Activated CD8-positive, alpha-beta memory T cell treated with anti-CD3 and anti-CD28 coated beads for 24 hours (primary cell): Measurements from ENCODE around the gene SNAP25.

ENCODE experiments used
- DNase-seq: peaks from one replicate; pipeline ENCODE4 v3.0.0-alpha.2; 2020

Gene SNAP25

GRCh38 chr20:10268636-10269035 is 50.0 kb downstream of the SNAP25 start:
- DNase-seq, result no peak

GRCh38 chr20:10270630-10271029 is 52.0 kb downstream of the SNAP25 start:
- no peak for DNase-seq

- DNase-seq, result no peak
Measured at GRCh38 chr20:10271494-10272219, 53.0 kb downstream of the SNAP25 start.

DNA sequence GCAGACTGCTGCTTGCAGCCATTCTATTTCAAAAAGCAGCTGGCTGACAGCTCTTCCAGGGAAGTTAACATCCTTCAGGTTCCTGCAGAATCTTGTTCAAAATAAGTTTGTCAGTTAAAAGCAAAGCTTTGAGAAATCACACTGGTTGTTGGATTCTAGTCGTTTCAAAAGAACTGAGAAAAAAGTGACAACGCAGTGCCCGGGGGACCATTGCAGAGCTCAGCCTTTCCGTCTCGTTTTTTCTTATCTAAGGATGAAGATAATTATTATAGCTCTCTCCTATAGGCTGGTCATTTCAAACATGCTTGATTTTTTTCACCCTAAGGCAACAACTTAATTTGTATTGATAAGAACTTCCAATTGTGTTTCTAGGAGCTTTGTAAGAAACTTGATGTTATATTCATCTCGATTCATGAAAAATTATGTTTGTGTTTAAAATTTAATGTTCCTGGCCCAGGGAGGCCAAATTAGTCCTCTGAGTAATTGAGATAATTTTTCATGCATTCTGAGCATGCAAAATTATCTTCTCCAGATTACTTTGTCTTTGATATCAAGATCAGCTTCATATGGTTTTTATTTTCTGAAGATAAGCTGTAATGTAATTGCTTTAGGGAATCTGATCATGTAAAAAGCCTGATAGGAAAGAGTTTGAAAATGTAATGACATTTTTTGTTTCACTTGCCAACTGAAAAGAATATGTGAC is 58.4 kb downstream of the SNAP25 start:
- DNase-seq, result no peak

- DNase-seq, result no peak
Measured at GRCh38 chr20:10277616-10278015, 59.0 kb downstream of the SNAP25 start.

DNA sequence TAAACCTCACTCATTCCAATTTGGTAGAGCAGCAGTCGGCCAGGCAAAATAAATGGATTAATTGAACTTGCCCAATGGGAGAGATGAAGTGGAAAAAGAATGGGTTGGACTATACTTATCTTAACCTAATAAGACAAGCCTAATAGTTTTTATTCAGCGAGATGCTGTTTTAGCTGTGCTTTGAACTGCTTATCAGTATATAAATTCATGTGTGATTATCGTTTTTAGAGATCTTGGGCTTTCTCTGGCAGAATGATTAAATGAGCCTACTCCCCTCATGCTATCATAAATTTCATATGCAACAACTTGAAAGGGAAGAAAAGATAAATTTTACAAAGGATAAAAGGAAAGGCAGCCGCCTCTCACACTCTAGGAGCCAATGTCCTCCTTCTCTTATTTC is 59.8 kb downstream of the SNAP25 start:
- DNase-seq, result no peak

DNA sequence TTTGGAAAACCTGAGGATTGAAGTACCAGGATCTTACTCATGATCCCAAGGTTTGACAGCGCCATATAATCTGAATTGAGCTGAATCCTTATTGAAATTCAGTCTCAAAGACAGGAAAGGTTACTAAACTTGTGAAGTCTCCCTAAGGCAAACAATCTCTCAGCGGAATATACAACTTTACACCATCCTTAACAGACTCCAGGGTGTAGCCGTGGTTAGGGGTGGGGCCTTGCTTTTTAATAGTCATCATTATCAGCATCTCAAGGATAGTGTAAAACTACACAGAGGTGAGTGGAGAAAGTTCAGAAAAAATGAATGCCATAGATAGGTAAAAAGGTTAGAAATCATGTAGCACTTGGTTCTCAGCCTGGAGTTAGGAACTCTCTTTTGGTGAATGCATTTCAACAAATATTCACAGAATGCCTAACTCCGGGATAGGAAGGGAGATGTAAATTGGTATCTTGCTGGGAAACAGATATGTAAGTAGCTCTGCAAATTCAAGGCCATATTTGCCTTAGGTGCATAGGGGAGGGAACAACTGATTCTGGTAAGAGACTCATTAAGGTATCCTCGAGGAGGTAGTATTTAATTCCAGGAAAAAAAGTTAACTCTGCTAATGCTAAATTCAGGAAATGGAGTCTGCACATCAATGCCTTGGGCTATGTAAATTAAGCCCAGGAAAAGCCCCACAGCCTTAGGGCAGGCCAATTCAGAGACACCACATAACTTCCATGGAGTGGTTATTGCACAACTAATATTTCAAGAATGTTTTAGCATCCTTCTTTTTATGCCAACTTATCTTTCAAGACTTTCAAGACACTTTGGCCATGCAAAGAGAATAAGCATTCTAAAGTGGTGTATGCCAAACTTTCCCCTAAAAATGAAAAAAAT is 61.6 kb downstream of the SNAP25 start:
- DNase-seq, result no peak

DNA sequence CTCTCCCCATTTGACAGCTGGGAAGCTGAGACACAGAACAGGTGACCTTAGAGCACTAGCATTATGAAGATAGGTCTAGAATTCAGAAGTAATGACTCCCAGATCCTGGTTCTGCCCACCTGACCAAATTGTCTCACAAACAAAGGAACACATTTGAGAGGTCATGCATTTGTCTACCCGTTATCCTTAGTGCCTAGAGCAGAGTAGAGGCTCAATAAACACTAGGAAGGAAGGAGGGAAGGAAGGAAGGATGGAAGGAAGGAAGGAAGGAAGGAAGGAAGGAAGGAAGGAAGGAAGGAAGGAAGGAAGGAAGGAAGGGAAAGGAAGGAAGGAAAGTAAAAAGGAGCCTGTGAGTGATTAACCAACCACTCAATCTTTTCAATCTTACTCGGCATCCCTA is 63.3 kb downstream of the SNAP25 start:
- DNase-seq, result no peak

GRCh38 chr20:10282979-10283456 is 64.4 kb downstream of the SNAP25 start:
- DNase-seq, result no peak

DNA sequence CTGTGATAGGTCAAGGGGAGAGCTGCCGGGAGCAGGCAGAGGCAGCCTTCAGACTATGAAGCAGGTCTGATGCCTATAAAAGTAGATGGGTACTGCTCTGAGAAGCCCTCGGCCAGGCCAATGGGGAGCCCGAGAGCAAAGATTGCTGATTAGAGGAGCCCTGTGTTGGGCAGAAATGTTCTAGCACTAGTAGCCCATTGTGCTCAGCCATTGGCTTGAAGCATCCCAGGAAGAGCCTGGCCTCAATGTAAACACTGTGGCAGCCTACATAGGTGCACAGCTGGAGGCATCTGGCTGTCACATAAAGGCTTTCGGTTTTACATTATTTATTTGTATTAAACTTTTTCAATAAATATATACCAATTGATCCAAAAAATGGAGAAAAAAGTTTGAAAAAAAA is 67.7 kb downstream of the SNAP25 start:
- DNase-seq, result no peak

GRCh38 chr20:10288421-10288820 is 69.8 kb downstream of the SNAP25 start:
- DNase-seq, result no peak

- no peak for DNase-seq
Measured at GRCh38 chr20:10288954-10289646, 70.5 kb downstream of the SNAP25 start.

DNA sequence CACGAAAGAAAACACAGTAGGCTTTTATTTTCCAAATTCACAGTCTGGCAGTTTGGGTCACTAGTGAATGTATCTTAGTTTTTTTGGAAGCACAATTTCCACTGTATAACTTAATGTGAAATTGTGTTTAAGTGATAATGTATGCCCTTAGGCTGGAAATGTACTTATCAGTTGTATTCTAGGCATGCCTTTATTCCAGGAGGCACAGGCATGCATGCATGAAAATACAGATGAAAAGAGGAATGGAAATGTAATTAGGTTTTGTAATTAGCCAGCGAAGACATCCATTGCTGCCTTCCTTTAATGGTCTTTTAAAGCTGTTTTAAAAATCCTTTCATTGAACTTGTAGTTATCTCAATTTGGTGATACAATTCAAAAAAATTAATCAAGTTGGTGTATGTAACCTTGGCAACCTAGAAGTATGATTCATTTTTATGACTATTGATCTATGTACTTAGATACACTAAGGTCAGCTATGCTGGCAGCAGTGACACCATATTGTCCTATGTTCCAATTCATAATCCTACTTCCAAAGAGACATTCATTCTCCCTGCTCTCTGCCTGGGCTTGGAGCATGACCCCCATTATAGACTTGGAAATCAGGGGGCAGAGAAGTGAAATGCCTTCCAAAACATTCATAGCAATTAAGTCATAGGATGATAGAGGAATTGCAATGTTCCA is 73.1 kb downstream of the SNAP25 start:
- DNase-seq, result no peak

- no peak for DNase-seq
Measured at GRCh38 chr20:10297223-10297622, 78.6 kb downstream of the SNAP25 start.

- no peak for DNase-seq
Measured at GRCh38 chr20:10297684-10298240, 79.1 kb downstream of the SNAP25 start.

DNA sequence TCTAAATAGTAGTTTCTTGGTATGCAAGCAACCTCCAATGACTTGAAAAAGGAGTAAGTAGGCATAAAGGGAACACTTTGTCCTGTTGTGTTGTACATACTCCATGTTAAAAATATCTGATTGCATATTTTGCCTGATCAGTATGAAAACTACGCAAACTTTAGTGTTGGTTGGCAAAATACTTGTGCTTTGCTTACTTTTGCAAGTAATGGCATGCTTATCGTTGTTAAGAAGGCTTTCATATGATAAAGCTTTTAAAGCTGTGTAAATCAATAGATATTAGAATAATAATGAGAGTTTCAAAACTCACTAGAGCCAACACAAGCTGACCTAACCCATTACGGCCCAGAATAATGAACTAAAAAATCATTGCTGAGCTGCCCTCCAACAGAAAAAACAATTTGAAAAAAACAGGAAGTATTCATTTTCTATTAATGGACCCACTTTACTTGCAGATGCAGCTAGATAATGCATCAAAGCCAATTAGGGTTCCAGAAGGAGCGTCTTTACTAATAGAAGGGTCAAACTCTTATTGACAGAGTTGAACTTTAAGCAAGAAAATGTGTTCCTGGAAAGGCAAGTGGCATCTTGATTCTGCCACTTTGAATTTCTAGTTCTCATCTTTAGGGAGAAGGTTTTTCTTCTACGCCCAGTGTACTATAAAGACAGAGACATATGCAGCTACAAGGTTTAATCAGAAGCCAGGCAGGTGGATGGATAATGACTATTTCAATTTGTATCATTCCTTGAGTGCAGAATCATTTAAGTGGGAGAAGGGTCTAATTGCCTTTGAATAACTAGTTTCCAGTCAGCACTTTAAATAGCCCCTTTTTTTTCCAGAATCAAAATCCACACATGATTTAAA is 82.2 kb downstream of the SNAP25 start:
- no peak for DNase-seq

- no peak for DNase-seq
Measured at GRCh38 chr20:10303852-10304251, 85.2 kb downstream of the SNAP25 start.

DNA sequence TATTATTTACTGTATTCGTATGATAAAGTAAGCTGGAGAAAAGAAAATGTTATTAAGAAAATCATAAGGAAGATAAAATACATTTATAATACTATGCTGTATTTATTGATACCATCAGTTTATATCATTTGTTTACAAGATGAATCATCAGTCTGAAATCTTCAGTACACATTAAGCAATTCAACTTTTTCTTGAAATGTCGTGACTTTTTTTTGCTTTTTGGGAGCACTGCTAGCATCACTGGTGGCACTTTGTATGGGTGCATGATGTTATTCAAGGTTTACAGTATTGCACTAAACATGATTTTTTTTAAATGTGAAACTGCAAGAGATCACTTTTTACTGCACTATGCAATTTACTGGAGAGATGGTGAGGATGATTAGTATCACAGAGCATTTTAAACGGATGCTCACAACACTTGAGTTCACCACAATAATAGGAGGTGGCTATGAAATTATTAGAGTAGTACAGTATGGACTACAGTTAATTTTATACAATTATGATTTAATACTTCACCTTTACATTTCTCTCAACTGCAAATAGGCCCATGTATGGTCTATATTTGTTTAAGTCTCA is 85.9 kb downstream of the SNAP25 start:
- DNase-seq, result no peak

DNA sequence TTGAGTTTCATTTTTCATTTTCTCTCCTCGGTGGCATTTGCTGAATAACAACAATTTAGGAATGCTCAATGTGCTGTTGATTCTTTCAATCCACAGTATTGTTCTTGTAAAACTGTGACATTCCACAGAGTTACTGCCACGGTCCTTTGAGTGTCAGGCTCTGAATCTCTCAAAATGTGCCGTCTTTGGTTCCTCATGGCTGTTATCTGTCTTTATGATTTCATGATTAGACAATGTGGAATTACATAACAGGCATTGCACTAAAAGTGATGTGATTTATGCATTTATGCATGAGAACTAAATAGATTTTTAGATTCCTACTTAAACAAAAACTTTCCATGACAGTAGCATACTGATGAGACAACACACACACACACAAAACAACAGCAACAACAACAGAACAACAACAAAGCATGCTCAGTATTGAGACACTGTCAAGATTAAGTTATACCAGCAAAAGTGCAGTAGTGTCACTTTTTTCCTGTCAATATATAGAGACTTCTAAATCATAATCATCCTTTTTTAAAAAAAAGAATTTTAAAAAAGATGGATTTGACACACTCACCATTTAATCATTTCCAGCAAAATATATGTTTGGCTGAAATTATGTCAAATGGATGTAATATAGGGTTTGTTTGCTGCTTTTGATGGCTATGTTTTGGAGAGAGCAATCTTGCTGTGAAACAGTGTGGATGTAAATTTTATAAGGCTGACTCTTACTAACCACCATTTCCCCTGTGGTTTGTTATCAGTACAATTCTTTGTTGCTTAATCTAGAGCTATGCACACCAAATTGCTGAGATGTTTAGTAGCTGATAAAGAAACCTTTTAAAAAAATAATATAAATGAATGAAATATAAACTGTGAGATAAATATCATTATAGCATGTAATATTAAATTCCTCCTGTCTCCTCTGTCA is 88.1 kb downstream of the SNAP25 start:
- no peak for DNase-seq
